Parathyroid adenoma (tissue), 2 donors: ENCODE measurements around the gene TANGO2.

Experiments
- H2AFZ ChIP-seq: fragments of 300-600 bp; sonication (generic); one replicate; pipeline ENCODE4 v1.7.0; 2017; ENCODE audit warnings: antibody characterized with exemption, mild to moderate bottlenecking
- H3K27ac ChIP-seq: fragments of 300-600 bp; sonication (generic); one replicate; pipeline ENCODE4 v1.7.0; 2017
- H3K27me3 ChIP-seq: fragments of 300-600 bp; sonication (generic); one replicate; pipeline ENCODE4 v1.7.0; 2017; ENCODE audit warnings: low read length; ENCODE audit not compliant: control insufficient read depth, insufficient read depth
- H3K36me3 ChIP-seq: fragments of 300-600 bp; sonication (generic); one replicate; pipeline ENCODE4 v1.7.0; 2017; ENCODE audit warnings: low read length; ENCODE audit not compliant: control insufficient read depth, insufficient read depth
- H3K4me1 ChIP-seq: fragments of 300-600 bp; sonication (generic); one replicate; pipeline ENCODE4 v1.7.0; 2017; ENCODE audit warnings: control low read depth
- H3K4me2 ChIP-seq: fragments of 300-600 bp; sonication (generic); one replicate; pipeline ENCODE4 v1.7.0; 2017; ENCODE audit warnings: low read length
- H3K4me3 ChIP-seq: fragments of 300-600 bp; sonication (generic); one replicate; pipeline ENCODE4 v1.7.0; 2017; ENCODE audit warnings: low read depth, low read length
- H3K79me2 ChIP-seq: fragments of 300-600 bp; sonication (generic); one replicate; pipeline ENCODE4 v1.7.0; 2017; ENCODE audit warnings: control low read depth
- H3K9ac ChIP-seq: fragments of 300-600 bp; sonication (generic); one replicate; pipeline ENCODE4 v1.7.0; 2017; ENCODE audit warnings: mild to moderate bottlenecking
- H3K9me3 ChIP-seq: fragments of 300-600 bp; sonication (generic); one replicate; pipeline ENCODE4 v1.7.0; 2017; ENCODE audit warnings: low read length; ENCODE audit not compliant: control insufficient read depth
- TF ChIP-seq, protein P1 (sequence below): fragments of 300-600 bp; sonication (generic); IDR thresholded peaks from one replicate; pipeline ENCODE4 v1.7.0; 2017; ENCODE audit warnings: antibody characterized with exemption, mild to moderate bottlenecking
- donor health status: primary hyperparathyroidism.

Gene TANGO2

DNA sequence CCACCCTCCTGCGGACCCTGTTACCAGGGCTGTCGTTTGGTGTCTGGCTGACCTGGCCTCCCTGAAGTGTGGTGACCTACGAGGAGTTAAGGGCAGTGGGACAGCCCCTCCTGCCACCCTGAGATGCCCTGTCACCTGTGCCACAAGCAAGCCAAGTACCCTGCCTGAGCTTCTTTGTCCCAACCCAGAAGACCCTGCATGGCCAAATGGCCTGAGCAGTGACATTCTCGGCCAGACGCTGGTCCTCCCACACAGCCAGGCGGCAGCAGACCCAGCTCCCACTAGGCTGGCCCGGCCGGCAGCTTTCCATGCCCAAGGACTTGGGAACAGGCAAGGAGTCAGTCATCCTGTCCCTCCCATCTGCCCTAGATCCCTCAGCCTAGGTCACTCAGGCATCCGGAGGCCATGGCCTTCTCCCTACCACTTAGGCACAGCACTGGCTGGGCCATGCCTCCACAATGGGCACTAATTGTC is 11.9 kb upstream of the TANGO2 start:
- peaks cover 16% of the 10 kb centered on the region for H3K4me1 ChIP-seq
- no peak overlapping the region for H3K9ac ChIP-seq
- no peak overlapping the region for H3K4me3 ChIP-seq

DNA sequence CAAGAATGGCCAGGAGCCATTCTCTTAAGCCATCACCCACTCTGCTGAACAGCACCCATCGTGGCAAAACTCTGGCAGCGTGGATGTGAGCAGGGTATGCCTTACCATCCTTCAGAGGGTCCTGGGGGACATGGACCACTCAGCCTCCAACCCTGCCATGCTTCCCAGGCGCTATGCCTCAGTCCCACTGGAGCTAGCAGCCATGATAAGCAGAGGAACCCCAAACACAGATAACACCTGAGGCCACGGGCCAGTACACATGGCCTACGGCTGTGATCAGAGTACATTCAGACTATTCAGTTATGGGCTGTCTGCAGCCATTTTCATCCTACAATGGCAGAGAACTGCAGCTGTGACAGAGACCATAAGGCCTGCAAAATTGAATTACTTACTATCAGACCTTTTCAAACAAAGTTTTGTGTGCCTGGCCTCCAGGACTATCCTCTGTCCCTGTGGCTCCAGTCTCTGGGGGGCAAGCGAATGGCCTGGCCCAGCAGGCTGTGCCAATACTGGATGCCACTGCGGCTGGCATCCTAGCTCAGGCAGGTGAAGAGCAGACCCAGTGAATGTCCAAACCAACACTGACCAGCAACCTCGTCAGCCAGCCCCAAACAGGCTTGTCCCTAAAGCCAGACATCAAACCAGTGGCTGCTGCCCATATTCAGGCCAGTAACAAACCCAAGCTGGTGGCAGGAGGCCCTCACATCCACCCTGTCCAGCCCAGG is 11.2 kb upstream of the TANGO2 start:
- TF ChIP-seq, protein P1, sequence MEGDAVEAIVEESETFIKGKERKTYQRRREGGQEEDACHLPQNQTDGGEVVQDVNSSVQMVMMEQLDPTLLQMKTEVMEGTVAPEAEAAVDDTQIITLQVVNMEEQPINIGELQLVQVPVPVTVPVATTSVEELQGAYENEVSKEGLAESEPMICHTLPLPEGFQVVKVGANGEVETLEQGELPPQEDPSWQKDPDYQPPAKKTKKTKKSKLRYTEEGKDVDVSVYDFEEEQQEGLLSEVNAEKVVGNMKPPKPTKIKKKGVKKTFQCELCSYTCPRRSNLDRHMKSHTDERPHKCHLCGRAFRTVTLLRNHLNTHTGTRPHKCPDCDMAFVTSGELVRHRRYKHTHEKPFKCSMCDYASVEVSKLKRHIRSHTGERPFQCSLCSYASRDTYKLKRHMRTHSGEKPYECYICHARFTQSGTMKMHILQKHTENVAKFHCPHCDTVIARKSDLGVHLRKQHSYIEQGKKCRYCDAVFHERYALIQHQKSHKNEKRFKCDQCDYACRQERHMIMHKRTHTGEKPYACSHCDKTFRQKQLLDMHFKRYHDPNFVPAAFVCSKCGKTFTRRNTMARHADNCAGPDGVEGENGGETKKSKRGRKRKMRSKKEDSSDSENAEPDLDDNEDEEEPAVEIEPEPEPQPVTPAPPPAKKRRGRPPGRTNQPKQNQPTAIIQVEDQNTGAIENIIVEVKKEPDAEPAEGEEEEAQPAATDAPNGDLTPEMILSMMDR = no peak
- H2AFZ ChIP-seq = no peak overlapping the region
- no peak overlapping the region for H3K4me2 ChIP-seq
- peaks cover 16% of the 10 kb centered on the region for H3K4me1 ChIP-seq
- H3K9me3 ChIP-seq = no peaks in the 10 kb centered on the region
- no peak overlapping the region for H3K4me3 ChIP-seq
- H3K27me3 ChIP-seq = no peaks in the 10 kb centered on the region
- H3K79me2 ChIP-seq = peaks cover 3% of the 10 kb centered on the region
- no peak overlapping the region for H3K9ac ChIP-seq
- H3K36me3 ChIP-seq = no peaks in the 10 kb centered on the region
- peak overlapping the region; percentile 70 for H3K27ac ChIP-seq

More for the DNA sequence above, 11.9 kb upstream of the TANGO2 start:
- TF ChIP-seq, protein P1 = no peak
- Histone ChIP-seq H3K36me3 (no peaks in the 10 kb centered on the region), H2AFZ (no peak overlapping the region), H3K79me2 (peaks cover 5% of the 10 kb centered on the region), H3K9me3 (no peaks in the 10 kb centered on the region), H3K4me2 (no peak overlapping the region), H3K27ac (no peak overlapping the region), H3K27me3 (no peaks in the 10 kb centered on the region)

DNA sequence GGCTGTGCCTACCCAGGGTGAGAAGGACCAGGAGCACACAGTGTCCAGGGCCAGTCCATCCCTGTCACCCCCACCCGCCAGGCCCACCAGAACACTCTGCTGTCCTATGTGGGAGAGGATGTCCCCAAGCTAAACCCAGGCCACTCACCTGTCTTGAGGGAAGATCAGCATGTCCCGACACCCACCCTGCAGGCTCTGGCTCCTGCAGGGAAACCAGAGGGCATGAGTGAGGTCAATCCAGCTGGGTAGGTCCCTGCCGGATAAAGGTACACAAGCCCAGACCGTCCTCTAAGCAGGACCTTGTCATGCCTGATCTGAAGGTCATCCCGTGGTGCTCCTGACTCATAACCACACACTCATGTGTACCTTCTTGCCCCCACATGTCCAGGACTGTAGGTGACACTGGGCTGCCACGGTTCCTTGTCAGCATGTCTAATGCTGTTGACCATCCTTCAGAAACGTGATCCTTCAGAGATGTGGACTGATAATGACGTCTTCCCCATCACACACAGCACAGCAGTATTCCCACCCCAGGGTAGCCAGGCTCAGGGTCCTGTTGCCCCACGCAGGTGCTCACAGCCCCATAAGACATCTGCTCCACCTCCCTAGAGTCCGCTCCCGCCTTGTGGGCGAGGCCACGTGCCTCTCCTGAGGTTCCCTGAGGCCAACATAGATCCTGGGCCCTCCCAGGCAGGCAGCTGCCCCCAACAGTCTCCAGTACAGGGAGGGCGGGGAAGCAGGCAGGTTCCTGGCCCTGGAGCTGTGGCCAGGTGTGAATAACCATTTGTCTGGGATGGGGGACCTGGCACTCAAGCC is 10.4 kb upstream of the TANGO2 start:
- Histone ChIP-seq H3K4me1 (peaks cover 16% of the 10 kb centered on the region), H3K27ac (peak overlapping the region; percentile 70), H2AFZ (peak overlapping the region; percentile 33), H3K4me3 (no peak overlapping the region), H3K79me2 (peaks cover 3% of the 10 kb centered on the region), H3K36me3 (no peaks in the 10 kb centered on the region), H3K4me2 (no peak overlapping the region), H3K9ac (no peak overlapping the region), H3K27me3 (no peaks in the 10 kb centered on the region), H3K9me3 (no peaks in the 10 kb centered on the region)
- TF ChIP-seq, protein P1 = no peak

DNA sequence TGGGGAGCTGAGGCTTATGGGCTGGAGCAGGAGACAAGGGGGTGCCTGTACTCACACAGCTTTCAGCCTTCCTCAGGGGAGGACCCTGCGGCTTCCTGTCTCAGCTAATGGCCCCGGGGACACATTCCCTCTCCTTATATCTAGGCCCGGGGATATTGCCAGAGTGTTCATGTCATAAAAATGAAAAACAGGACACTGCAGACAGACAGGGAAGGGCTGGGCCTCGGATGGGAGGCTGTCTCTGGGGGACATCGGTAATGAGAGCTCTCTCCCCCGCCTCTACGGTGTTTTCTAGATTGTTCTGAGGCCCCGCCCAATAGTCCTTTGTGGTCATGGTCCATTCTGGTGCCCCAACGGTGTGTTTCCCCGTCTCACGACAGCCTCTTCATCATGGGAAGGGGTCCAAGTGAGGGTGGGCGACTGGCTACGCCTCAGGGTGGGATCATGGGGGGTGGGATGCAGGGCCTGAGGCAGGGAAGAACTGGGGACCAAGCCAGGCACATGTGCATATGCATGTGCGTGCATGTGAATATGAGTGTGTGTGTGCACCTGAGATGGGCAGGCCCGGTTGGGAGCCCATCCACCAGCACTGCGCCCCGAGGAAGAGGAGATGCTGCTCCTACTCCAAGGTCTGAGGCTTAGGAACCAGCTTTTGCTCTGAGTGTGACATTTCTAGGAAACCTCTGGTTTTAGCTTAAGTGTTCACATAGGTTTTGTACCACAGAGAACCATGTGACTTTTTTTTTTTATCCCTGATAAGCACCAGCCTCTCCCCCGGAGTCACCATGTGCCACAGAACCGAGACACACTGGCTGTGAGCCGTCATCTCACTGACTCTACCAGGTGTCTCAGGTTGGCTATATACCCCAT is 9.6 kb upstream of the TANGO2 start:
- Histone ChIP-seq H3K9ac (no peak overlapping the region), H3K4me1 (peaks cover 16% of the 10 kb centered on the region), H3K27ac (peak overlapping the region; percentile 70), H2AFZ (no peak overlapping the region), H3K27me3 (no peaks in the 10 kb centered on the region), H3K79me2 (peaks cover 3% of the 10 kb centered on the region), H3K4me2 (no peak overlapping the region), H3K36me3 (no peaks in the 10 kb centered on the region), H3K4me3 (no peak overlapping the region), H3K9me3 (no peaks in the 10 kb centered on the region)
- TF ChIP-seq, protein P1 = no peak
